Activated CD8-positive, alpha-beta memory T cell treated with anti-CD3 and anti-CD28 coated beads, Interleukin-2, amount 50 U/mL, for 1 hour (primary cell): ENCODE results near the gene SV2B.

ENCODE experiments used
- DNase-seq: peaks from one replicate; pipeline ENCODE4 v3.0.0-alpha.2; 2020; ENCODE audit errors: extremely low read depth

The SV2B gene

DNA sequence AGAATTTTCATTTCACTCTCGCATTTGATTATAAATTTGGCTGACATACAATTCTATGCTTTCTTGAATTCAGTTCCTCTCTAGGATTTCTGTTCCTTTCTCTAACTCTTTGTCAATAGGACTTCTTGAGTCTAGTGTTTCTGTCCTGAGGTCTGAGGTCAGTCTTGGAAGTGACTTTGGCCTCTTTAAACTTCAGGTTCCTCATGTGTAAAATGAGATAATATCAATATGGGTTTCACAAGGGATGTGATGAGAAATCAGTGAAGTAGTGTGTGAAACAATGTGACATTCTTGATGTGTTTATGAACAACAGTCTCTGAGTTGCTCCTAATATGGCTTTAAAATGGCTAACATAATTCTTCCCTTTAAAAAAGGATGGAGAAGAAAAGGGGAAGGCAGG, 92.2 kb downstream of the SV2B start:
- DNase-seq: no peak

DNA sequence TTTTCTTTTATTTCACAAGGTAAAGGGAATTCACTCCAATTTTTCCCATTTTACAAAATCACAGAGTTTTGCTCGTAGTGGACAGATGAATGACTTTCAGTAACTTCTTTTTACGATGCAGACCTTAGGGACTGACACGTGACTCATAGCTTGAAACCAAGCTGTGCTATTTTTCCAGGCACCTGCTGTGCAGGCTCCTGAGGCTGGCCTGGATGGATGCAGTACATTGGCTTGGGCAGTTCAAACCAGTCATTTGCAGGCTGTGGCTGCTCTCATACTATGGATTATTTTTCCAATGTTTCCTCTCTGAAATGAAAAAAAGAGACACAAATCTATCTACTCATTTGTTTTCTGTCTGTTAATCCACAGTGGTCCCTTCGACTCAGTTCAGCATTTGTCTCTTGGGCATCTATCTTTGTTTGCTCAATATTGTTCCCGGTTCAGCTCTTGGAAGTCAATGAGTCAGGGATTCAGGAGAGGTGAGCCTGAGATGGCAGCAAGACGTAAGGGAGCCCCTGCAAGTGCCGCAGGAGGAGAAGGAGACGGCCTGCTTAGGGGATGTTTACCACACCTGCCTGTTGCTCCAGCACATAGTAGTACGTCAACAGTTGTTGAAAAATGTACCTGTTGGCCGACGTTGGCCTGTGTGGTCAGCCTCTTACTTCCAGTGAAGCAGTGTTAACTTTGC, 92.8 kb downstream of the SV2B start:
- DNase-seq: no peak

DNA sequence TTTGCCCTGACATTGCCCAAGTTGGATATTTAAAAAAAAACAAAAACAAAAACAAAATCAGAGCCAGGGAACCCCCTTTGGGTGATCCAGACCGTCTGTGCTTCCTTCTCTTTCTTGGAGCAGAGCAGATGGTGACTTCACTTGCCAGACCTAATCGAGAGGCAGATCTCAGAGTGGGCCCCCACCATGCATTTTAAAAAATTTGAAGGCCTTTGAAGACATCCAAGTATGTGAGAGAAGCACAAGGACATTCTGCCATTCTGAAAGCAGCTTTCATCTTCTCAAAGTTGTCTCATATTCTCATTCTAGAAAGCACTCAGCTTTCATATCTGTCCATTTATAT, 93.3 kb downstream of the SV2B start:
- DNase-seq: no peak

DNA sequence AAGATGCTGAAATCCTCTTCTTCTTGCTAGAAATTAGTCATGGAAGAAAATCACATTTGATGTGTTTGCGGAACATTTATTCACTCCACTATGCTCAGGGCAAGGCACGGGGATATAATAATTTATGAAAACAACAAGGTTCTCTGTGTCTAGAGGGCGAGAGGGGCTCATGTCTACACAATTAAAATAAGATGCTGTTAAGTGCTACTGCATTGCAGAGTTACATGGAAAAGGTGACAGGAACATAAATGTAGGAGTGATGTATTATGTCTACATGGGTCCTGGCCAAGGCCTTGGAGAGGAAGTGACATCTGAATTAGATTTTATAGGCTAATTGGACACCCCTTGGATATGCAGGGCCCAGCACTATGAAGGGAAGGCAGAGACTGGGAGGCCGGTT, 96.1 kb downstream of the SV2B start:
- no peak for DNase-seq

DNA sequence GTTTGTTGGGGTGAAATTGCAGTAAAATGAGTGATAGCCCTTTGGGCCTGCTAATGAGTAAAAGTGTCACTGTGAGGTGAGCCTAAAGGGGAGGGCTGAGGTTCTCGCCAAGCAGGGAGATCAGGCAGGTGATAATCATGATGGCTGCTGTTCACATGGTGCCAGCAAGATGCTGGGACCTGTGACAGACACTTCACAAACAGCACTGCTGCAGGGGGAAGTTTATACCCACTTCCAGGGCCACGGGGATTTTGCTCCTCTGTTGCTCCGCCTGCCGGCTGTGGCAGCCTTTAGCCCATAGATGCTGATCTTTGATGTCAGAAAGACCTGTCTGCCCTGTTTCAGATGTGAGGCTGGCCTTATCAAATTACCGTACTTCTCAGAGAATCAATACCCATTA, 96.7 kb downstream of the SV2B start:
- DNase-seq: no peak

DNA sequence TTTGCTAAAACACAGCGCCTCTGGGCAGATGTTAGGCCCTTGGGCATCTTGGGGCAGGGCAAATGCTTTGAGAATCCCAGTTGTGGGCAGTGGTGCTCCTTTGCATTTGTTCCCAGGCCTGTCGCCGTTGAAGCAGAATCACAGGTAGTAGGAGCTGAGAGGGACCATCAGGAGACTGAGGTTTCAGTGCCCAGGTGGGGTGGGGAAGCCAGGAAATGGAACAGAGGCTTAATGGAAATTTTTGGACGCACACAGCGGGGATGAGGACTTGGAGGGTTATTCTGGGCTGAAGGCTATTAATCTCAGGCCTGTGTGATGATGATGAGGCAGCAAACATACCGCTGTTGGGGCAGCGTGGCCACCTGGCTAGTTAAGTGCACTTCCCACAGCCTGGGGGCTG, 99.5 kb downstream of the SV2B start:
- no peak for DNase-seq

DNA sequence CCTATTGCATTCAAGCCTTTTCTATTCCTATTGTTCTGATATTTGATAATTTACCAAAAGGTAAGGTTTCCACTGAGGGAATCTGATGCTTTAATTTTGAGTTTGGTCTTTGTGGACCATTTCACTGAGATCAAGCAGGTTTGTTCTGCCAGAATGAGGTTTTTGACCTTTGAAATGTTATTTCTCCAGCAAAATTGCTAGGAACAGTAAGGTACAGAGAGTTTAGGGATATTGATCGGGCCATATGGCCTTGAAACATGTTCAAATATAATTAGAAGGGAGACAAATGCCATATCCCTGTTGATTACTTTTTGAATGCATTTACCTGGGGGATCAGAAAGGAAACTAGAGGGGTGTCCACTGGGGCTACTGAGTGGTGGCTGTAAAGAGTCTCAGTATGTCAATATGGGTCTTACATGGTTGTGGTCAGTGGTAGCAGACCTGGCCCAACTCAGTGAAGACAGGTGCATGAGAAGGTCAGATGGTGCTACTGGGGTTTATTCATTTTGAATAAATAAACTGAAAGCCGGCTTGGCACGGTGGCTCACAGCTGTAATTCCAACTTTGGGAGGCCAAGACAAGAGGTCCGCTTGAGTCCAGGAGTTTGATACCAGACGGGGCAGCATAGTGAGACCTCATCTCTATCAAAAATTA, 100.2 kb downstream of the SV2B start:
- no peak for DNase-seq

DNA sequence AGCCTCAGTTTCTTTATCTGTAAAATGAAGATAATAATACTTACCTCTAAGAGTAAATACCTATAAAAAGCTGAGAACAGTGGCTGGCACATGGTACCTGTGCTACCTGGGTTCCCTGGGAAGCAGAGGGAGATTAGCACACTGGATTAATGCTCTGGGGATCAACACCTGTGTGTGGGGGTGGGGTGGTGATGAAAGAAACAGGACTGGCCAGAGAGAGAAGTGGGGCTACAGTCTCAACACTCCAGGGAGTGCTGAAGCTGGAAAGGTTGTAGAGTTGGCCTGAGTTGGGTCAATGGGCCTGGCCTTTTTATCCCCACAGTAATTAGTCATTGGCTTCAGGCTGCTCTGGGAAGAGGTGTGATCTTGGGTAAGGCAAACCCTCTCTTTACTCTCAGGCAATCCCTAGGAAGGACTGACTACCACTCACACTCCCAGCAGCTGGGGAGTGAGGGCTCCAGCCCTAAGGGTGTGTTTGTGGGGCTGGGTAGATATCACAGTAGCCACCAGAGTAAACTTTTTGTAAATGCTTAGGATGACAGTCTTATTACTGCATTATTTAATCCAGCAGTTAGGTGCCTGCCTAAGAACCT, 102.5 kb downstream of the SV2B start:
- no peak for DNase-seq

DNA sequence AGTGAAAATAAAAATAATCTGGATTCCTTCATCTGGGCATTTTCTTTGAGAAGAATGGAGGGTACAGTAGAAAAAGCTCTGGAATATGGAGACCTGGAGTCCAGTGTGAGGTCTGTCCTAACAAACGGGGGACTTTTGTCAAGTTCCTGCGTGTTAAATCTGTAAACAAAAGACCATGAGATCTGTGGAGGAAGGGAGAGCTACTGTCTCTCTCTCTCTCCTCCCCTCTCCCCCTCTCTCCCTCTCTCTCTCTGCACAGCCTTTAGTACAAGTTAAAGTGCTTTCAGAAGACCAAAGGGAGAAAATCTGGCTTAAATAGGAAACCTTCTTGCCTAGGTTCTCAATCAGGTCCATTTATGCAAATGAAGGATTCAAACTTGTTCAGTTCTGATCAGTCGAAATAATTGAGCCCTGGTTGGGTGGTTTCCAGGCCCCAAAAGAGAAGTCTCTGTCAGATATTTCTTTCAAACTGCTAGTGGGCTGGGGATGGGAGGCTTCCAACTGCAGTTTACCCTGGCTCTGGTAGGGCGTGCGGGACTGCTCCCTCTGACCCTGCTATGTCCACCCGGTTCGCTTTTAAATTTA, 103.7 kb downstream of the SV2B start:
- no peak for DNase-seq

DNA sequence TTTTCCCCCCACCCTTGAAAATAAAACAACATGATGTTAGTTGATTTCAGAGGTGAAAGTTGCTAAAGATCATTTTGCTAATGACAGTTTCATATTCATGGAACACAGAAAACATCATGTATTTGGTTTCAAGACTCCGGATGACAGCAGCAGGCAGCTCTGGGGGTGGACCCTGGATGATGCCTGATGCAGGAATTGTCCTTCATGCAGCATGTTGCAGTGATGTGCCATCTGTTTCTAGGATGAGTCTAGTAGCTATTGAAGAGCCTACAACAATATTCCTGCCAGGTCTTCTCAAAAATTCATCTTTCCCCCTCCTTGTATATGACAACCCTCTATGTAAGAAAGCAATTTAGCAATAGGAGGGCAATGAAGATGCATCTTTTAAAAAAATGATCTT, 108.3 kb downstream of the SV2B start:
- no peak for DNase-seq

DNA sequence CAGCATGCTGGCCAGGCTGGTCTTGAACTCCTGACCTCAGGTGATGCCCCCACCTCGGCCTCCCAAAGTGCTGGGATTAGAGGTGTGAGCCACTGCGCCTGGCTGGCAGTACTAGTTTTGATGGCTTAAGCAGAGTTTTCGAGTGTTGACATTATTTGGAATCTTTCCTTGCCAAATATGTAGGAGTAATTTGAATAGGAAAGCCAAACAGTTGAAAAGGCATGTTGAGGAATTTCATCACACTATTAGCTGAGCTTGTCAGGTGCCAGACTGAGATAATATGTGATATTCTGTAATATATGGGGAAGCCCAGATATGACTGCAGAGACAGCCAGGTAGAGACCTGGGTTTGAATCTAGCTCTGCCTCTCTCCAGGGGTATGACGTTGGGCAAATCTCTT, 109.3 kb downstream of the SV2B start:
- no peak for DNase-seq

DNA sequence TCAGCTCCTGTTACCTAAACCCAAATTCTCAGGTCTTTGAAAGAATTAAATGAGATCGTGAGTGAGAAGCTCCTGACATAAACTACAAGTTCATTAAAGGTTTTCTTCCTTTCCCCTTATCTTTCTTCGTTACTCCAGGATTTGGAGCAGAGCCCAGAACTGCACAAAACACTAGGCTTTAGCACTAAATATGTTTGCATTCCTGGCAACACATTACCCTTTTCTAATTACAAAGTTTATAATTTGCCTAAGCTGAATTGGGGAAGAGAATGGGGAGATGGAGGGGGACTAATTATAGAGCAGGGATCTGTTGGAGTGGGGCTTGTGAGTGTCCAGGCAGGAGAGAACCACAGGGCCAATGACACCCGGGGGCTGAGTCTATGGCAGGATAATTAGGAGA, 109.7 kb downstream of the SV2B start:
- no peak for DNase-seq

DNA sequence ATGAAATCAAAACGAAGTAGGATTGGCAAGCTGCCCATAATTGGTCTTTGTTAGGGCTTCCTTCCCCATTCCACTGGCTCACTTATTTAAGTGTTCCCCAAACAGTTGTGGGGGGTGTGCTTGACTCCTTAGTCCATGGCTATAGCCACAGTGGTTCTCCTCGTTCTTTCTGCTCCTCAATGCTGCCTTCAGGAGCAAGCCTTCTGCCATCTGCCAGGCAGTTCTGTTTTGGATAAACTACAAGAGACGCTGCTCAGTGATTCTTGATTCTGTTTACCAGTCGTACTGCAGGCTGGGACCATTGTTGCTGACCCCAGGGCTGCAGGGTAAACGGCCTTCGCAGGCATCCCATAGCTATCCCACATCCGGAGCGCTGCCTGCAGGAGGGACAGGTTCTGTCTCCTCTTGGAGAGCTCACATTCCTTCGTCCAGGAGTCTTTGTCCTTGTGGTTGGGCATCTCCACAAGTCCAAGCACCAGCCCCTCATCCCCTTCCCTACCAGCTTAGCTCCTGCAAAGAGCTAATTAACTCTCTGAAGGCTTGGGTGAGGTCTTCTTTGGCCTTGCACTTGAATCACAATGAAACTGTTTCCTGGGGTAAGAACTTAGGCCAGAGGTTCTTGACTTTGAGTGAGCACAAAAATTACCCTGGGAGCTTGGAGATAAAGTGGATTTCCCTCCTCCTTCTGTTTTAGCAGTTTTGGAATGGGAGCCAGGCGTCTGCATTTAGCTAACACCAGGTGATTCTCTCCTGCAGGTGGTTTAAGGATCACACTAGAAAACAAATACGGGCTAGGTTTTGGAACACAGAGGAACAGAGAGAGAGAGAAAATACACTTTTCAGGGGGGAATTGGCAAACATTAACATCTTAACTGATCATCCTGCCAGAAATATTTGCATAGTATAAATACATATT, 114.9 kb downstream of the SV2B start:
- no peak for DNase-seq

DNA sequence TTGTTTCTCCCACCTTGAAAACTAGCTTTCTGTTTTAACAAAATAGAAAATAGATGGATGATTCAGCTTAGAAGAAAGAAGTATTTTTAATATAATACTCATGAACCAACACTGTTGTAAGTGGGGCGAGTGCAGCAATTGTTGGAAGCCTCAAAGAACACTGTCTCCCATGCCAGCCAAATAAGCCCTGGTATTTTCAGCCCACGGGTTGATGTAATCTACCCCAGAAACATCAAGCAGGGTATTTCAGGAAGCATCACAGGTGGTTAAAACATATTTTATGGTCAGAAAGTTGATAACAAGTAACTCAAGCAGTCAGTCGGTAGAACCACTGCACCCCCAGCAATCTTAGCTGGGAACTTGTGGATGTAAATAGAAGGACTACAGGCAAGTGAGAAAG, 115.9 kb downstream of the SV2B start:
- no peak for DNase-seq

DNA sequence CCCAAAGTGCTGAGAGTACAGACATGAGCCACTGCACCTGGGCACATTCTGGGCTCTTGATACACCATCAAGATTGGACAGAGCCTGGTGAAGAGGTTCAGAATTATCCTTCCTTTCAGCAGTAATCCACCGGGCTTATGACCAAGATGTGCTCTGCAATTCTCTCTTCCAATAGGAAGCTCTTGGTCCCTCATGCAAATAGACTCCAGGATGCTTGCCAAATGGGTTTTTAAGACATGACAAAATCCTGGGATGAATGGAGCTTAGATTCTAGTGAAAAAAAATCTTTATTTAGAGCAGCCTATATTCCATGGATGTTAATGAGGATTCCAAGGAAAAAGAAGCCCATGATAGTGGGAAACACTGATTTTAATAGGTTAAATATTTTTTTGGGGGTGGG, 119.1 kb downstream of the SV2B start:
- no peak for DNase-seq

DNA sequence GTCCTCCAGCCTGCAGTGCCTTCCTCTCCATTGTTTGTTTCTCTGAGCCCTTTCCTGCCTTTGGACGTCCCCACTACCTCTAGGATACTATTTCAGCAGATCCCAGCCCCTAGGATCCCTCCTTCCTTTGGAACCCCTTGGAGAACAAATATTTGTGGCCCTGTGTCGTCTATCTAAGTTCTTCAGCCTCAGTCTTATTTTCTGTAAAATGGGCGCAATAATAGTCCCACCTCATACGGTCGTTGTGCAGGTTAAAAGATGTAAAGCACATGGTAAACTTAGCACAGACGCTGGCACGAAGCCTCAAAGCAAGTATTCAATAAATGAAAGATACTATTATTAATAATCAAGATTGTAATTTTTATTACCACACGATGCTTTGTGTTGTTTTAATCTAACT, 122.0 kb downstream of the SV2B start:
- DNase-seq: no peak

DNA sequence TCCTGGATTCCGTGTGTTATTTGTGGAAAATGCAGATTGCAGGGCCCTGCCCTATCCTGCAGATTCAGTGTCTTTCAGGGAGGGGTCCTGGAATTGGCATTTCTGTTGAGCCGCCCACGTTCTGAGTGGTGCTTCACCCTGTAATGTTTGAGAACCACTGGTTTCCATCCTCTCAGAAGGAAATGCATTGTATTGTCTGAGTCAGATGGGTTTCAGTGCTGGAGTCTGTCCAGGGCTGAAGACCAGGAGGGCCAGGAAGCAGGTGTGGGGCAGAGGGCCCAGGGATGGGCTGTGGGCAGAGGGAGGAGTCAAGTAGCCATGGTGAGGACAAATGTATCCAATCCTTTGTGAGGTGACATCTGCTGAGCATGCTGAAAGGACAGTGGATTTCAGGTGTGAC, 123.8 kb downstream of the SV2B start:
- no peak for DNase-seq

DNA sequence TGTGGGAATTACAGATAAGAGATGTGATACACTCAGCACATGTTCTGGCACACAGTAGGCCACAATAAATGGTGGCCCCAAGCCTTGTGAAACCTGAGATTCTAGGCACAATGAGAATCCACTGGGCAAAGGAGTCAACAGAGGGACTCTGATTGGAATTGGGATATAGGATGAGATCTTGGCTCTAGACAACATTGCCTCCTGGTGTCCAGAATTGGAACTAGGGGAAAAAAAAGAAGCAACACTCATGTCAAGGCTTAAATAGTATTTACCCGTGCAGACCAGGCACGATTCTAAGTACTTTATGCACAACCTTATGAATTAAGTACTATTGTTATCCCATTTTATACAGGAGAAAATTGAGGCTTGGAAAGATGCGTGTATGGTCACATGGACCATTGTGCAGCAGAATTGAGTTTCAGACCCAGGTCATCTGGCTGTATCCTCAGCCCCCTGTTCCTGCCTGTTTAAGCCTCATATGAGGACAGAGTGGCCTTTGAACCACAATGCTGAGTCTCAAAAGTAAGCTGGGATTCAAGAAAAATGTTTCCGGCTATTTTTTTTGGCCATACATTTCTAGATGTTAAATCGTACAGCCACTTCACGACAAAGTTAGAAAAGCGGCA, 124.8 kb downstream of the SV2B start:
- no peak for DNase-seq

DNA sequence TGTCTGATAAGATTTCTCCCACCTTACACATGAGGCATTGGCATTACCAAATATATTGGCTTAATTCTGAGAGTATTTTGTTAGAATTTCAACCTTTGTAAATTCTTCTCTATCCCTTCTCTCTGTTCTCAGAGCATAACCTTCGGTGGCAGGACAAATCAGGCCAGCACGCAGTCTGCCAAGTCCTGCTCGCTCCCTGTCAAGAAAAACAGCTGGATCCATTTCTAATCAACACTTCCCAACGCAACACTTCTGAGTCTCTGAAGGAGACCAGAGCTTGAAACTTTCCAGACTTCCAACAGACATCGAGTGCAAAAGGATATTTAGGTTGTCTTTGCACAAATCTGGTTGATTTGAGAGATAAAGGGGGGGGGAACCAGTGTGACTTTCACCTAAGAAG, 125.7 kb downstream of the SV2B start:
- no peak for DNase-seq

DNA sequence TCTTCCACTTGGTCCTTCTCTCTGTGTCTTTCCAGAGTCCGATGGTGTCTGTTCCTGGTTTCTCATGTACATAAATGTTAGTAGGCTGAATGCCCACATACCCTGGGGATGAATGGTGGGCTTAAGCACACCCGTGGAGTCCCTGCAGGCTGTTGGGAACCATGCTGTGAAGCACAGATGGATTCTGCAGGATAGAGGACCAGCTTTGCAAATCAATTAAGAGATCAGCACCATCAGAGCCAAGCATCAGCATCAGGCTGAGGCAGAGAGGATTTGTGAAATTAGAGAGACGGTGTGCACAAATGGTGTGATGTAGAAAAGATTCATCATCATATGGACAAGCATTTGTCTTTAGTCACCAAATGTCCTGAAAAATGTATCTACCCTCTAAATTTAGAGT, 127.1 kb downstream of the SV2B start:
- no peak for DNase-seq

DNA sequence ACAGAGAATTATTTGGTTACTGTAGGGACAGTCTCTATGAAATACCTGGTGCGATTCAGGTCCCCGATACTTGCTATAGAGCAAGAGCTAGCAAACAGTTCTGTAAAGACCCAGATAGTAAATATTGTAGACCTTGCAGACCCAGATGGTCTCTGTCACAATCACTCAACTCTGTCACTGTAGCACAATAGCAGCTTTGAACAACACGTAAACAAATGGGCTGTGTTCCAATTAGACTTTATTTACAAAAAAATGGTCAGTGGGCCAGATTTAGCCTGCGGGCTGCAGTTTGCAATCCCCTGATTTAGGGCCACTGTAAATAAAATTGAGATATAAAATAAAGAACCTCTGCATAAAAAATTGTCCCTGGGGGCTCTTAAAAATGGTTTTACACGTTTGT, 127.7 kb downstream of the SV2B start:
- no peak for DNase-seq

DNA sequence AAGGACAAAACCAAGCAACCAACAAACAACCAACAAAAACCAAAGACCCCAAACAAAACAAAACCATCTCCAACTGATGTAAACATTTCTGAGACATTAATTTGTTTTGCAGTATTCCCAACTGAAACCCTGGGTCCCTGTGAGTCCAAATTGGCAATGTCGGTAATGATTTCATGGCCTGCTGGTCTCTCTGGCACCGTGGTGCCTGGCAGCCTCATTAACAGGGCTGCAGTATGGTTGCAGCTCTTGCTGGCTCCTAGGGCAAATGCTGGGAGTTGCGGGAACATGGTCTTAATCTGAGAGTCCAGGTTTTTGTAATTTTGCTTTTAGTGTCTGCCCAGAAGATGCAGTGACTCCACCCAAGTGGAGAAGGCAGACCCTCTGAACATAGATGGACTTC, 128.3 kb downstream of the SV2B start:
- DNase-seq: no peak
